OCI-LY7 (cell line): ENCODE measurements around the gene ANO1. TPM values are rescaled to one million over a fixed set of nuclear protein-coding genes. Genes with fewer than 3 reads are reported as not detected.

Experiments
- BruUV-seq: library from RNA; stranded (reverse); fragments of 400-500 nt; replicated peaks from 2 replicates; lab custom pipeline; 2021; lab: Mats Ljungman, UMichigan
- CTCF ChIA-PET: fragments of 300-600 bp; sonication (Branson Sonifier 250); formaldehyde crosslinking; loops from one replicate; lab custom pipeline; 2022; ENCODE audit warnings: antibody characterized with exemption; ENCODE audit not compliant: unreplicated experiment; lab: Charles Lee
- POLR2A ChIA-PET: fragments of 300-600 bp; sonication (Branson Sonifier 250); formaldehyde crosslinking; loops from one replicate; lab custom pipeline; 2022; ENCODE audit warnings: antibody characterized with exemption; lab: Charles Lee
- DNase-seq: peaks from one replicate; pipeline ENCODE4 v3.0.0-alpha.2; 2015; ENCODE audit warnings: low spot score
- H2AFZ ChIP-seq: fragments of 200-600 bp; sonication (generic), shearing (Covaris generic); 2 replicates; pipeline ENCODE4 v1.6.1; 2014; ENCODE audit warnings: mild to moderate bottlenecking, antibody characterized with exemption, low read length, moderate library complexity
- H3K27ac ChIP-seq: fragments of 200-600 bp; sonication (generic); 2 replicates; pipeline ENCODE4 v1.5.1; 2014; ENCODE audit warnings: mixed run types, low read depth, mild to moderate bottlenecking, moderate library complexity, low read length, inconsistent platforms; ENCODE audit not compliant: poor library complexity, severe bottlenecking
- H3K36me3 ChIP-seq: fragments of 200-600 bp; sonication (generic); 2 replicates; pipeline ENCODE4 v1.6.1; 2014; ENCODE audit warnings: mild to moderate bottlenecking, antibody characterized with exemption, low read length, moderate library complexity, mixed read lengths; ENCODE audit not compliant: insufficient read depth
- H3K4me1 ChIP-seq: fragments of 200-600 bp; sonication (generic); 2 replicates; pipeline ENCODE4 v1.5.1; 2014; ENCODE audit warnings: mild to moderate bottlenecking, low read length; ENCODE audit not compliant: insufficient read depth, poor library complexity, severe bottlenecking
- H3K4me2 ChIP-seq: fragments of 200-600 bp; sonication (generic); 2 replicates; pipeline ENCODE4 v1.6.1; 2014; ENCODE audit warnings: mild to moderate bottlenecking, low read length
- H3K4me3 ChIP-seq: fragments of 200-600 bp; sonication (generic); 2 replicates; pipeline ENCODE4 v1.5.1; 2014; ENCODE audit warnings: mild to moderate bottlenecking, low read depth, low read length; ENCODE audit not compliant: poor library complexity, severe bottlenecking
- H3K79me2 ChIP-seq: fragments of 200-600 bp; sonication (generic); 2 replicates; pipeline ENCODE4 v1.6.1; 2016; ENCODE audit warnings: low read depth, mild to moderate bottlenecking, low read length, moderate library complexity, mixed read lengths; ENCODE audit not compliant: insufficient read depth
- H3K9me2 ChIP-seq: fragments of 200-600 bp; sonication (generic); 2 replicates; pipeline ENCODE4 v1.6.1; 2016; ENCODE audit warnings: mild to moderate bottlenecking, low read length, mixed read lengths; ENCODE audit not compliant: insufficient read depth
- H3K9me3 ChIP-seq: fragments of 200-600 bp; sonication (generic); 2 replicates; pipeline ENCODE4 v1.6.1; 2014; ENCODE audit warnings: mild to moderate bottlenecking, mixed run types, low read length, mixed read lengths
- H4K20me1 ChIP-seq: fragments of 200-600 bp; sonication (generic); 2 replicates; pipeline ENCODE4 v1.6.1; 2014; ENCODE audit warnings: mild to moderate bottlenecking, antibody characterized with exemption, low read length, moderate library complexity, mixed read lengths; ENCODE audit not compliant: insufficient read depth
- CTCF ChIP-seq: fragments of 200-600 bp; sonication (generic); conservative IDR thresholded peaks from 2 replicates; pipeline ENCODE4 v1.5.1; 2014; ENCODE audit warnings: mild to moderate bottlenecking, antibody characterized with exemption, low read length, moderate library complexity, mixed read lengths
- EZH2phosphoT487 ChIP-seq: fragments of 200-600 bp; sonication (generic); IDR thresholded peaks from 2 replicates; pipeline ENCODE4 v1.6.1; 2018; ENCODE audit warnings: low read depth, borderline replicate concordance, mild to moderate bottlenecking, mixed run types, antibody characterized with exemption, low read length, moderate library complexity, mixed read lengths
- intact Hi-C: fragments of 100-400 bp; cut with micrococcal nuclease; formaldehyde crosslinking; loops from one replicate; pipeline ENCODE4 v1.10.0; 2022; ENCODE audit not compliant: unreplicated experiment
- total RNA-seq, 2 experiments: library from RNA; depleted of rRNA in 1 of 2; stranded (reverse); fragments of >200 nt in 1 of 2; shearing (Covaris generic) in 1 of 2; gene quantifications; 2 replicates each; pipeline ENCODE4 v1.2.3, GENCODE V29; 2014 to 2022

The ANO1 gene
- total RNA-seq, 2 experiments from 2014 or later: not detected

GRCh38 chr11:70145071-70145470, 67.0 kb downstream of the ANO1 start:
- Histone ChIP-seq H3K36me3 (no peaks in the 10 kb centered on the region), H3K9me2 (no peaks in the 10 kb centered on the region), H3K4me2 (no peak overlapping the region), H3K4me3 (no peak overlapping the region), H3K27ac (no peak overlapping the region), H3K79me2 (no peaks in the 10 kb centered on the region), H3K9me3 (no peaks in the 10 kb centered on the region), H3K4me1 (no peaks in the 10 kb centered on the region), H4K20me1 (no peaks in the 10 kb centered on the region), H2AFZ (no peak overlapping the region)
- DNase-seq: no peak
- ChIA-PET POLR2A (interaction anchor here (0.6 kb wide), 1 partner anchor 13 kb away, joined by 3 read pairs; no protein-coding TSS in a partner anchor), CTCF (no interaction called here)
- no TSS peak for BruUV-seq
- TF ChIP-seq EZH2phosphoT487: no peak
- TF ChIP-seq CTCF: no peak
- intact Hi-C loops: no loop called here

DNA sequence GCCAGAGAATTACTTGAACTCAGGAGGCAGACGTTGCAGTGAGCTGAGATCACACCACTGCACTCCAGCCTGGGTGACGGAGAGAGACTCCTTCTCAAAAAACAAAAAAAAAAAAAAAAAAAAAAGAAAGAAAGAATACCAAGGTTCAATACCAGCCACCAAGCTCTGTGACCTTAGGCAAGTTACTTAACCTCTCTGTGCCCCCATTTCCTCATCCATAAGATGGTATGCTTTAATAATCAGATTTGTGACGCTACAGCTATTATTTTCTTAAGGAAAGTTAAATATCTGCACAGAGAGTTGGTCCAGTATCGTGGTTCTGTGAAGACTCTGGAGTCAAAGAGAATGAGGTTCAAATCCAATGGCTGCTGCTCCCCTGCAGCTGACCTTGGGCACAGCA, 67.7 kb downstream of the ANO1 start:
- Histone ChIP-seq H3K79me2 (no peaks in the 10 kb centered on the region), H3K4me2 (no peak overlapping the region), H3K9me3 (no peaks in the 10 kb centered on the region), H3K27ac (no peak overlapping the region), H4K20me1 (no peaks in the 10 kb centered on the region), H3K4me1 (no peaks in the 10 kb centered on the region), H3K4me3 (no peak overlapping the region), H2AFZ (no peak overlapping the region), H3K9me2 (no peaks in the 10 kb centered on the region), H3K36me3 (no peaks in the 10 kb centered on the region)
- POLR2A ChIA-PET: interaction anchor here (0.6 kb wide), 1 partner anchor 13 kb away, joined by 3 read pairs; no protein-coding TSS in a partner anchor
- CTCF ChIA-PET: interaction anchor here (0.8 kb wide), 1 partner anchor 24 kb away, joined by 3 read pairs; no protein-coding TSS in a partner anchor
- BruUV-seq: no TSS peak
- intact Hi-C loops: no loop called here
- TF ChIP-seq CTCF: no peak
- no peak for TF ChIP-seq EZH2phosphoT487
- DNase-seq: no peak

GRCh38 chr11:70146299-70146698, 68.2 kb downstream of the ANO1 start:
- POLR2A ChIA-PET: no interaction called here

More at GRCh38 chr11:70146299-70146698, 68.2 kb downstream of the ANO1 start:
- H3K27ac ChIP-seq: no peak overlapping the region
- H3K9me2 ChIP-seq: no peaks in the 10 kb centered on the region
- CTCF ChIA-PET: interaction anchor here (0.8 kb wide), 1 partner anchor 24 kb away, joined by 3 read pairs; no protein-coding TSS in a partner anchor
- no peaks in the 10 kb centered on the region for H3K4me1 ChIP-seq
- H3K79me2 ChIP-seq: no peaks in the 10 kb centered on the region
- DNase-seq: no peak
- no peaks in the 10 kb centered on the region for H3K9me3 ChIP-seq
- no peak overlapping the region for H2AFZ ChIP-seq
- H3K36me3 ChIP-seq: no peaks in the 10 kb centered on the region
- H3K4me2 ChIP-seq: no peak overlapping the region
- no peak overlapping the region for H3K4me3 ChIP-seq
- H4K20me1 ChIP-seq: no peaks in the 10 kb centered on the region
- TF ChIP-seq EZH2phosphoT487 (no peak), CTCF (no peak)
- BruUV-seq: no TSS peak
- intact Hi-C loops: no loop called here
